Right renal pelvis (tissue), 4 donors: ENCODE data around the gene COBL. TPM values are rescaled to one million over a fixed set of nuclear protein-coding genes. Genes with fewer than 3 reads are reported as not detected.

ENCODE experiments used
- DNase-seq, 4 donors: peaks; one replicate each; pipeline ENCODE4 v3.0.0-alpha.2; 2013; ENCODE audit warnings: low read depth in 4 of 4, low spot score in 3 of 4, missing footprints in 1 of 4
- polyA plus RNA-seq, 4 donors: library from polyadenylated mRNA; unstranded; fragments of 120-200 nt; gene quantifications; one replicate each; pipeline ENCODE4 v1.2.1, GENCODE V29; 2013; ENCODE audit not compliant: insufficient read length in 4 of 4

COBL gene
- polyA plus RNA-seq, 4 donors = 16.3 to 20.7 (median 17.1) TPM

DNA sequence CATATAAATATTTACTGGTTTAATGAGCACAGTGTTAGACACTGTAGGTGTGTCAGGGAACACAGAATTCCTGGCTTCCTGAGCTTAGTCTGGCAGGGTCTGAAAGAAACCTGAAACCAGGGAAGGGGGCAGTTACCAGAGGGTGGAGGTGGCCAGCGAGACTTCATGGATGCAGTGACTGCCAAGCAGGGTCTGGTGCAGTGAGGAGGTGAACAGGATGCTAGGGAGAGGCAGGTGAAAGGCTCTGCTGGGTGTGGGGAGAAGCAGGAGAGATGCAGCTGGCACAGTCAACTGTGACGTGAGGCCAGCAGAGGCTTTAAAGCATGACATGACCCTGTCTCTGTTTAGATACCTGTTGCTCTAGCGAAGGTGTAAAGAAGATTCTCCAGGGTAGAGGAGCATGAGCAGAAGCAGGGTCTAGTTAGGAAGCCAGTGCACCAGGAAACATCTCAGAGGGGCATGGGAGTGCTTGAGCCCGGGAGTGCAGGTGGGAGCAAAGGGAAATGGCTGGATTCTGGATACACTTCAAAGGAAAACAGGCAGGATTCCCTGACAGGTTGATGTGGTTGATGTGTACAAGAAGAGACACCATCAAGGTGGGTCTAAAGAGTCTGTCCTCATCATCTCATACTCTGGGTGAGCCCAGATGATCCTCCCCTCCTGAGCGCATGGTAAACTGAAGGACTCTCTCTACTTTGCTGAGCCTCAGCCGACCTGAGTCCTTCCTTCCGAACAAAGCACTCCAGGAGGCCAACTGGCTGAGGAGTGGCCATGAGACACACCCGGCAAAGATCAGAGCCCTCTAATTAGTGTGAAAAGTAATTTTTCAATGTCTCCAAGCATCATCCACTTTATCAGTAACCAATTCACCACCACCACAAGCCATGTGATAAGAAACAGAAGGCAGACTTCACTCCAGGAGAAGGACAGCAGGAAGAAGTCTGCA lies 186.8 kb downstream of the COBL start:
- no peak for DNase-seq

DNA sequence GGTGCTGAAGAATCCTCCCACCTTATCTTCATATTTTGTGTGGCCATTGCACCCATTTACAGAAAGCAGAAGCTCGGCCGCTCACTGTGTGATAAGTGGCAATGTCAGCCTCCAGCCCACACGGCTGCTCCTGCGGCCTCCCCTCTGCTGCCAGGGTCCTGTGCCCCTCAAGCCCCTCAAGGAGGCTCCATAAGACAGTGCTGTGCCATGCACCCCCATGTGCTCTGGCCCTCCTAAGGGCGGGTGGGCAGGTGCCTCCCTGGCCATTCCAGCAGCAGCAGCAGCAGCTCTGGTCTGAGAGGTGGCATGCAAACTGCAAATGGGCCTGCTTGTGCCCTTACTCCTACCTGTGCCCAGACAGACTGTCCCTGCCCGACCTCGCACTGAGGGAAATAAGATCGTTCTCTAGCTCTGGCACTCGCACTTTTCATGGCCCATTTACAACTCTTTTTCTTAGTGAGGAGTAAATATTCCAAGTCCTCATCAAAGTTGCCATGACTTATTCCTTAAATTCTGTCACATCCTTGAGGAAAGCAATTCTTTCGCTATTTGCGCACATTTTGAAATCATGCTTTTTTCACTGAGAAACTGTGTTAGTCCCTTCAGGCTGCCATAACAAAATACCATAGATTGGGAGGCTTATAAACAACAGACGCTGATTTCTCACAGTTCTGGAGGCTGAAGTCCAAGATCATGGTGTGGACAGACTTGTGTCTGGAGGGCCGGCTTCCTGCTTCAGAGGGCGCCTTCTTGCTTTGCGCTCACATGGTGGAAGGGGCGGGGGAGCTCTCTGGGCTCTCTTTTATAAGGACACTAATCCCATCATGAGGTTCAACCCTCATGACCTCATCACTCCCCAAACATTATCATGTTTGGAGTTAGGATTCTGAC lies 187.8 kb downstream of the COBL start:
- no peak for DNase-seq

DNA sequence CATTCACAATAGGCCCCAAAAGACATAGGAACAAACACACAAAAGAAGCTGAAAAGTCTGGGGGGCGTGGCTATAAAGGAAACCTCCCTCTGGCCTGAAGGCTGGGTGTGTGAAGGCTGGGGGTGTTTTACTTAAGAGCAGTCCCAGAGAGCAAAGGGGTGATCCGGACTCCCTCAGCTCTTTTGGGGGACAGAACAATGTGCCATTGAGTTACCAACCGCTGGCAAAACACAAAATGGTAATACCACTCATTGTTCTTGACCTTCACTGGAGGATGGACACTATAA lies 189.0 kb downstream of the COBL start:
- no peak for DNase-seq

DNA sequence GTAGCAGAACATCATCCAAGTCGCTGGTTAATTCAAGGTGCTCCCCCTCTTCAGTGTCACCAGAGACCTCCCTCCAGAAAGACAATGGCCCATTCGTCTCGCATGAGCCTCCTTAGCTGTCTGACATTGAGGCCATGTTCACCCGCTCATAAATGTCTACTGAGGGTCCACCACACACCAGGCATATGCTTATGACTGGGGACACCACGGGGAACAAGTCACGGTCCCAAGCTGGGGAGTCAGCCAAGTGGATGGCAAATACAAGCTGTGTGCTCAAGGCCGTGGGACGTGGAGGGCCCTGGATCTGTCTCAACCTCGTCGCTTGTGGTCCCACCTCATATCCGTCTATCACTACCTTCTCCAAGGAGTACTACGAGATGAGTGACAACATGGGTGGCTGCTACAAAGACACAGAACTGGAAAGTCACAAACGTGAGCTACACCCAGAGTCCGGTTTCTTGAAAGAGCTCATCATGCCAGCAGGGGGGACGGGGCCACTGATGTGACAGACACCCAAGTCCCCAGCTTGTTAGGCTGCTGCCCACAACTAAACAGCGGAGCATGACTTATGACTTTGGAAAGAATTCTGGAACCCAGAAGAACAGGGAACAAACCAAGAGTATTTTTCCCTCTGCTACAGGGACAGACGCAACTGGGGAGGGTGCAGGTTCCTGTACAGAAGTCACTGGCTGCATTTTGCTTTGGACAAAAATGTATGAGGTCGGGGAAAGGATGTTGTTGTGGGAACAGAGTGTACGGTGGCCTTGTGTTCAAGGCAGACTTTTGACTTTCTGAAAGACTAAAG lies 189.6 kb downstream of the COBL start:
- DNase-seq = no peak

DNA sequence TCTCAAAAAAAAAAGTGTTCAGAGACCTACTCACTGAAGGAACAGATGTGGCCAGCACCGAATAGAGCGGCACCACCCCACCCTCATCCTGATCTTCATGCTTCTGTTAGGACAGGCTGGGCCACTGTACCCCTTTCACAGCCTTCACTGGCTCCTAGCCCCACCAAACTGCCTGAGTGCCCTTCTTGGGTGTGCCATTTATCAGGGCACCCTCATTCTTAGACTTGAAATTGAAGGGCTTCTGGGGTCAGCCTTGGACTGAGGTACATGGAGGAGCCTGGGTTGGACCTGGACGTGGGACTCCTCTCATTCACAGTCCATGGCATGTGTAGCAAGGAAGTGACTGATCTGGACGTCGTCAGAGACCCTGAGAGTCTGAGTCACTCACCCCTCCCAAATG lies 190.3 kb downstream of the COBL start:
- no peak for DNase-seq

DNA sequence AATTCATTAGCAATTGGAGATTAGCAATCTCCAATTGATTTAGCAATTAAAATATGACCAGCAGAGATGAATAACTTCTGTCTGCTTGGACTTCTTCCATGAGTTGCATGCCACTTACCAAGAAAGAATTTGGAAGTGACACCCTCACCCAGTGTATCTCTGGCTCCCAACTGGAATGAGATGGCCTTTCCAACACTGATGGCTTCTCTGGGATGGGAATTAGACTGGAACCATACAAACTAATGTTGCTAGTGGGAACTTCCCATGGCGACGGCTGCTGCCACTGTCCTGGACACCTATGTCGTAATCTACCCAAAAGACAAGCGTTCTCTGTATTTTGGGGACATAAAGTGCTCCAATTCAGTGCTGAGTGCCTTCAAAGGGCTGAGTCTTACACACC lies 192.3 kb downstream of the COBL start:
- no peak for DNase-seq

DNA sequence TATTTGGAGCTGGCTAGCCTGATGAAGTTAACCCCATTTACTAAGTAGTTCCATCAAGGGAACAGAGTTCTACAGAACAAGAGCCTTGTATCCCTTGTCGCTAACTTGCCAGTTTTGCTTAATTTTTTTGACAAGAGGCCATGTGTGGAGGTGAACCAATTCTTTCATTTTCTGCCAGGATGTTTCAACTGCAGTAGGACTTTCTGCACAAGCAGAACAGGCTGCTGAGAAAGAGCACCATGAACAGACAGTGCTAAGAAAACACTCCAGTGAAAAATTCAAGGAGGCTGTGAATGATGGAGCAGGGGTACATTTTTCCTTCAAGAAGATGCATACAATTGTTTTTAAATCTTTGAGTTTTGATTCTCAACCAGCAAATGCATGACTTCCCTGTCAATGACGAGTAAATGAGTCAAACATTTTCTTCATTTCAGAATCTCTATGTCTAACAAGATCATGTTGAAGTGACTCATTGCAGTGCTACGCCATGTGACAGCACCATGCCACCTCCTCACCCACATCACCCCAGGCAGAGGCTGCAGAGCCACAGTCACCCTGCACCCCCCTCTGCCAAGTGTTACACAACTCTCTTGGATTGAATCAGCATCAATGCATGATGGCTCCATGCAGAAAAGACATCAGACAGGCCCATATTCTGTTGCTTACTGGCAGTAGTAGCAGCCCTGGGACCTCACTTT lies 193.1 kb downstream of the COBL start:
- no peak for DNase-seq

DNA sequence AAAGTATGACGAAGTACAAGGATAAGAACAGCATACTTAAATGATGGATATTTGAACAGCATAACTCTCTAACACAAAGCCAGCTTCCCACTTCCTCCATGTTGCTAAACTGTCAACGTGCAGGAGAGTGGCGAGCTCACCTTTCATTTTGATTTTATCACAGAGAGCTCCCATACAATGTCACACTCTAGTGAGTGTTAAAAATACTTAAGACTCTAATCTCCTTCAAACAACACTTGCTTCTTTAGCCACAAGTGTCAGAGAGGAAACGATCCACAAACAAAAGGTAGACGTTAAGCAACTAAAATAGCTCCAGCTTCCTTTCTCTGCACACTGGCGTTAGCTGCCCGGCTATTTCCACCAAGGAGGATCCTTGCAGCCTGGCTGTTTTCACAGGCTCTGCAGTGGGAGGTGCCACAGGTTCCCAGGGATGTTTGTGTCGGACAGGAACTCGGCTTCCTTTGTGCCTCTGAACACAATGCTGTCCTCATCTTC lies 194.6 kb downstream of the COBL start:
- DNase-seq = peak in 2 of 4 donors; percentile 12 to 20

DNA sequence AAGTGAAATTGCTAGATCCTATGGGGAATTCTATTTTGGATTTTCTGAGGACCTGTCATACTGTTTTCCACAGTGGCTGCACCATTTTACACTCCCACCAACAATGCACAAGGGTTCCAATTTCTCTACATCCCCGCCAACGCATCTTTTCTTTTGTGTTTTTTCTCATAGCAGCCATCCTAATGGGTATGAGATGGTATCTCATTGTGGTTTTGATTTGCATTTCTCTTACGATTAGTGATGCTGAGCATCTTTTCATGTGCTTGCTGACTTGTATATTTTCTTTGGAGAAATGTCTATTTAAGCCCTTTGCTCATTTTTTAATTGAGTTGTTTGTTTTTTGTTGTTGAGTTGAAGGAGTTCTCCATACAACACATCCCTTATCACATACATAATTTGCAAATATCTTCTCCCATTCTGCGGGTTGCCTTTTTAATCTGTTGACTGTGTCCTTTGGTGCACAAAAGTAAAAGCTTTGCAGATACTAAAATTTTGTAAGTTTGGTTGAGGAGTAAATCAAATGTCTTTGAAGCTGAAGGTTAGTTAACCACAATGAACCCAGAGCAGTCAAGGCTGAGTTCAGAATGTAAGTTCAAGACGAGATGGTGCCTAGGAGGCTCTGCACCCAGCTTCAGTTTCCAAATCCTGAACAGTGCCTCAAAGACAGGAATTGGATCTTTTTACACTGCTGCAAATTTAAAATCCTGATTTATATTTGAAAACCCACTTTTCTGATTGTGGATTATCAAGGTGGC lies 195.4 kb downstream of the COBL start:
- no peak for DNase-seq

DNA sequence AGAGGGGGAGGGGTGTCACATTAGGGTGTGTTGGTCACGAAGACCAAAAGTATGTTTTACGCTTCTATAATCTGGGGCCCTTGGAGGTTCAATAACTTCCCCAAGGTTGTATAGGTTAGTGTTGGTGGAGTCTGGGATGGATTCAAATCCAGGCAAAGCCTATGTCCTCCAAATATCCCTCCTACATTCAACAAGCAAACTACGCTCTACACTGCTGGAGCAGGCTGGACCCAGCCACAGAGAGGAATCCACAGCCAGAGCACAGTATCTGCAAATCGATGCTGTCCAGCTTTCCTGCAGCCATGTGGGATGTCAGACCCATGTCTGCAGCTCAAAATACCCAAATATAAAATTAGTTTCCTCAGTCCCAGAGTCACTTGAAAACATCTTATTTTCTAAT lies 198.0 kb downstream of the COBL start:
- DNase-seq = no peak

DNA sequence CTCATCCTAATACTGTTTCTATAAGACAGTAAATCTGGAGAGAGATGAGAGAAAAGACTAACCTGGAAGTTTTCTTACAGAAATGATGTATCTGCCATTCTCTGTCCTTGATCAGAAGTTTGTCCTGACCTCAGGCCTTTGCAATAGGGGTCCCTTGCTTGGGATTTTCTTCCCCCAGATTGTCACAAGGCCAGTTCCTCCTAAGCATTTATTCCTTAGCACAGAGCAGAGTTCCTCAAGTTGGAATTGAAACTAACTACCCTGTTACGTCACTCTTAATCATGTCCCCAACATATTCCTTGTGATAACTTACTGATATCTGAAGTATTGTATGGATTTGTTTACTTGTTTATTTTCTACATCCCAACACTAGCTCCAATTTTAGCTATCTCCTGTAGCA lies 202.1 kb downstream of the COBL start:
- DNase-seq = no peak

DNA sequence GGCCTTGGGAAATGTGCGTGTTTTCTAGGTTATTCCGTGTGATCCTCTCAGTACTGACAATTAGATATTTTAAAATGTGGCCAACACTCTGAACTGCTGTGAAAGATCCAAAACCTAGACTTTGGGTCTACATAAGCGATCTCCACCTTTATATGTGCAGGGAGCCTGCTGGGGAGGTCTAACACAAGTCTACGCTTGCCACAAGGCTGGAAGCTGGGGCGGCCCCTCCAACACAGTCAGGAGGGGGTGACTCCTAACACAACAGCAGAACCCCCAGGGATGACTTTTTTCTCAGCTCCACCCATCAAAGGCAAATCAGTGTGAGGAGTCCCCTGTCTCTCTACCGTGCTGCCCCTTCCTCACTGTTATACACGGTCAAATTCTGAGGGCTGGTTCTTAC lies 202.6 kb downstream of the COBL start:
- no peak for DNase-seq

DNA sequence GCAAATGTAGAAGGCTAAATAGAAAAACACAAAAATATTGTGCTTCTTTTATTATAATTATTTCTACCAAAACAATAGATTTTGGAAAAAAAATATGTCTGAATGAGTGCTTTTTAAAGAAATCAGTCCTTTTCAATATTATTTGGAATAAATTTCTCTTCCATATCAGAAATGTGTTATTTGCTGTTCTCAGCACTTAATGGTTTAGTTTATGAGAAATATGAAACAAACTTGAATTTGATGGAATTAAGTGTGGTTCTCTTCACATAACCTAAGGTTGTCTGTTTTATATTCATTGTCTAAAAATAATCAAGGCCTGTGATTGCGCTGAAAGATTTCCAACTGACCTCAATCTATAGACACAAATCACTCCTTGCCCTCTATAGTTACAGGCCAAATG lies 203.0 kb downstream of the COBL start:
- no peak for DNase-seq

DNA sequence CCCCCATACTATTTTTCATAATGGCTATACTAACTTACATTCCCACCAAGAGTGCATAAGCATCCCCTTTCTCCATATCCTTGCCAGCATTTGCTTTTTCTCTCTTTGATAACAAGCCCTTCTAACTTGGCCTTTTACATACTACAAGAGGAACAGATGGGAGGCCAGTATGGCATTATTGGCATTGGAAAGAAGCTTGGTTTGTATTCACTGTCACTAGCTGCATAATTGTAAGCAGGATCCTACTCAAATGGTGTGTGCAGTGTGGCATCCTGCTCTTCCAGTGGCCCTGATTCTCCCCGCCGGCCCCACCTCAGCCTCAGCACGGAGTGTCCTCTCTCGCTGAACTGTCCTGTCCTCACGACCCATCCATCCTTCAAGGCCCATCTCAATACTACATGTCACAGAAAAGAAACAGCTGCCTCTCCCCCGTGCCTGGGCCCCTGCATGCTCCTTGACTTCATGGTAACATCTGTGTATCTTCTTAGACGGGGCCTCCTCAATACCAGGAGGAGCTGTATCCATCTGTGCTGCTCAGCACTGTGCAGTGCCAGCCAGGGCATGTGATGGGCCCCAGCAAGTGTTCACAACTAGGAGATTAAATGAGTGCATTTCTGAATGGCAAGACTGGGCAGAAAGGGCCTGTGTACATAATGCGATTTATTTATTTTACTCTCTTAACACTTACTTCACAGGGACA lies 205.2 kb downstream of the COBL start:
- no peak for DNase-seq

DNA sequence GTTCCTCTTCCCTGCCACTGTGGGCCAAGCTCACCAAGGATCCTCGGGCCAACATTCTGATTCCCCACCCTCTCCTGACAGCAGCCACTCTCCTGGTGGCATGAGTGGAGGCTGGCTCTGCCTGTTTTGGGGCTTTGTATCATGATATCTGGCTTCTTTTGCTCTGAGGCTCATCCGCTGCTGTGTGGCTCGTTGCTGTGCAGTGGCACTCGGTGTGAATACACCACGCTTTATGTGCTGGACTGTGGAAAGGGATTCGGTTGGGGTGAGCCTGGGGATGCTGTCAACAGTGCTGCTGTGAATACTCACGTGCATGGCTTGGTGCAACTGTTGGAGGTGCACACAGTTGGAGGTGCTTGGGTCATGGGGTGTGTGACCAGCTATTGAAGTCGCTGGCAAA lies 208.5 kb downstream of the COBL start:
- no peak for DNase-seq

DNA sequence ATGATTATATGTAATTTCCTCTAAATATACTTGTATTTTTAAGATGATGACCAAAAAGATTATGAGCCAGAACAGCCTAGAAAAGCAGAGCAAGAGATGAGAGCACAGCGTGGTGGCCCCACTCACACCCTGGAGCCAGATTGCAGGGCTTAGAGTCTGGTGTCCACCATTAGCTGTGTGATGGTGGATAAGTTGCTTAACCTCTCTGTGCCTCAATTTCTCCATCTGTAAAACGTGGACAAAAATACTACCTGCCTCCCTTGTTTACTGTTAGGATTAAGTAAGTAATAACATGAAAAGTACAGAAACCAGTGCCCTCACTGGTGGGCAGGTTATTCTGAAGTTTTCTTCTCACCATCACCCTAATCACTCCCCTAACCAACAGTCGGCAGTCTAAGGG lies 212.3 kb downstream of the COBL start:
- no peak for DNase-seq

DNA sequence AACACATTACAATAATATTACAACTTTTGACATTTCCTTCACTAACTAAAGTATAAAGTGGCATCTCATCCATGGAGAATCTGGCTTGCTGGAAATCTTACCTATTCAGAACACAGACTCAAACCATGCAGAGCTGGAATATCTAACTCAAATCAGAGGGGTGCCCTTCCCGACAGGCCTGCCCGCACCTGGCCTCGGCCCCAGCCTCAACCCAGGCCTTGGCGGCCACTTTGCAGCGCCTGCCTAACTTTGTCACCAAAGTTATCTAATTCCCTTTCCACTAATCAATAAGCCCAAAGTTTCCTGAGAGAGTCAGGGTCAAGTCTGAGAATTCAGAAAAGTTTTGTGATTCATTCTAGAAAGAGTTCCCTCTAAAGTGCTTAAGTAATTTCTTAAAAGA lies 212.9 kb downstream of the COBL start:
- DNase-seq = no peak

DNA sequence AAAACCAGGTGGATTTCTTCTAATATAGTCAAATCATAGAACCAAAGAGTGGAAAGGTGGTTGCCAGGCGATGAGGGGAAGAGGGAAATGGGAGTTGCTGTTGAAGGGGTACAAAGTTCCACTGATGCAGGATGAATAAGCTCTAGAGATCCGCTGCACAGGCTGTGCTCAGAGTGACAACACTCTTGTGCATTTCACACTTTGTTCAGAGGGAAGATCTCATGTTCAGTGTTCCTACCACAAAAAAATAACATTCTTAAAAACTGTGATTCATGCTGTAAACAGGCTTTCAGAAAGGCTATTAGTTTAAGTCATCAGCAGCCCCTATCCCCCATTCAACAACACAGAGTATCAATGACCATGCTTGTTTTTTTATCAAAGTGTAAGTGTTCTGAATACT lies 213.8 kb downstream of the COBL start:
- DNase-seq = no peak
